CD4-positive, CD25-positive, alpha-beta regulatory T cell (primary cell): ENCODE measurements around the gene STARD13. TPM values are rescaled to one million over a fixed set of nuclear protein-coding genes. Genes with fewer than 3 reads are reported as not detected.

Experiments
- ATAC-seq, 2 donors: fragments of 150-1000 bp; cut with Tn5 transposase; one replicate each; pipeline ENCODE4 v1.10.0; 2021; ENCODE audit warnings: low read depth in 2 of 2, moderate number of reproducible peaks in 2 of 2, moderate library complexity in 1 of 2
- DNase-seq, 3 donors: peaks; one replicate each; pipeline versions ENCODE4 v3.0.0 to v3.0.0-alpha.2; 2012 to 2022; ENCODE audit warnings: mixed read lengths in 1 of 3
- H3K27ac ChIP-seq: one replicate; pipeline ENCODE4 v1.7.0; 2013; ENCODE audit warnings: mild to moderate bottlenecking, low read length; ENCODE audit not compliant: insufficient read depth, poor library complexity, severe bottlenecking
- H3K27me3 ChIP-seq: one replicate; pipeline ENCODE4 v1.7.0; 2013; ENCODE audit warnings: low read length; ENCODE audit not compliant: control insufficient read depth, insufficient read depth
- H3K36me3 ChIP-seq: one replicate; pipeline ENCODE4 v1.7.0; 2013; ENCODE audit warnings: mild to moderate bottlenecking, low read length, moderate library complexity; ENCODE audit not compliant: control insufficient read depth, insufficient read depth
- H3K4me1 ChIP-seq: 2 replicates; pipeline ENCODE4 v1.7.0; 2013; ENCODE audit warnings: mild to moderate bottlenecking, low read length; ENCODE audit not compliant: insufficient read depth, control insufficient read depth, poor library complexity, severe bottlenecking
- H3K4me3 ChIP-seq: one replicate; pipeline ENCODE4 v1.7.0; 2013; ENCODE audit warnings: low read depth, mild to moderate bottlenecking, low read length, moderate library complexity
- H3K9me3 ChIP-seq, 2 experiments: 1 replicate in 1 of 2; 2 replicates in 1 of 2; pipeline ENCODE4 v1.7.0; 2013; ENCODE audit warnings: low read length in 2 of 2, mild to moderate bottlenecking in 1 of 2, moderate library complexity in 1 of 2; ENCODE audit not compliant: control insufficient read depth in 2 of 2
- H3K27ac Mint-ChIP-seq, 3 donors: one replicate each; pipeline ENCODE4 v1.8.0; 2020 to 2022; ENCODE audit warnings: mild to moderate bottlenecking in 3 of 3, mixed read lengths in 3 of 3, moderate library complexity in 2 of 3
- H3K27me3 Mint-ChIP-seq: one replicate; pipeline ENCODE4 v1.8.0; 2022; ENCODE audit warnings: mild to moderate bottlenecking, mixed read lengths
- H3K36me3 Mint-ChIP-seq: one replicate; pipeline ENCODE4 v1.8.0; 2020; ENCODE audit warnings: mixed read lengths
- H3K4me1 Mint-ChIP-seq, 4 donors: one replicate each; pipeline ENCODE4 v1.8.0; 2020 to 2022; ENCODE audit warnings: mixed read lengths in 4 of 4, mild to moderate bottlenecking in 1 of 4
- H3K4me3 Mint-ChIP-seq, 4 donors: one replicate each; pipeline ENCODE4 v1.8.0; 2020 to 2022; ENCODE audit warnings: mild to moderate bottlenecking in 4 of 4, mixed read lengths in 4 of 4, moderate library complexity in 3 of 4
- H3K9me3 Mint-ChIP-seq, 7 donors: one replicate each; pipeline ENCODE4 v1.8.0; 2020 to 2022; ENCODE audit warnings: mixed read lengths in 7 of 7, mild to moderate bottlenecking in 3 of 7, moderate library complexity in 2 of 7
- polyA plus RNA-seq, 4 donors: library from polyadenylated mRNA; unstranded; fragments of 300-500 nt; fragmentation: Illumina TruSeq; gene quantifications; one replicate each; pipeline ENCODE4 v1.2.3, GENCODE V29; 2021
- total RNA-seq: library from RNA; stranded (reverse); gene quantifications from one replicate; pipeline ENCODE4 v1.2.3, GENCODE V29; 2022

STARD13 gene
- total and polyA plus RNA-seq, 5 donors from 2014 or later = not detected

DNA sequence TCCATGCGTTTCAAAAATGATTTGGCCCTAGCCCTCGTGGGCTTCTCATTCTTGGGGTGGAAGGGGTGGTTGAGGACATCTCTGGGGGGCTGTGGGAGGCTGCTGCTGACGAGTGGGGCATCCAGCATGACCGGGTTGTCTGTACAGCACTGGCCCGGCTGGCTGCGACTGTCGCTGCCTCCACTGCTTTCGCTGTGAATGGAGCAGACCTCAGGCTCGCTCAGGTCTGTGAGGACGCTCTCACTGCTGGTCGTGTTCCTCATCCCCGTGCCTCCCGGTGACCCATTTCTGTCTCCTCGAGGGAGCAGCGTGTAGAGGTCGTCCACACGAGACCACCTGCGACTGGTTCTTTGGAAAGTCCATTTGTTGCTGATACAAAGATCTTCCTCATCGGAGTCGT, 155.7 kb downstream of the STARD13 start:
- Mint-ChIP-seq H3K4me1 (no peaks in the 10 kb centered on the region), H3K27ac (no peak overlapping the region), H3K27me3 (peaks cover 5% of the 10 kb centered on the region), H3K36me3 (no peaks in the 10 kb centered on the region), H3K4me3 (no peak overlapping the region), H3K9me3 (peaks cover 0 to 5% (median 0%) of the 10 kb centered on the region in 7 donors)
- no peak overlapping the region for H3K27ac ChIP-seq
- DNase-seq (no peak), ATAC-seq (no peak)
- no peak overlapping the region for H3K4me3 ChIP-seq
- H3K9me3 ChIP-seq = no peaks in the 10 kb centered on the region
- no peaks in the 10 kb centered on the region for H3K27me3 ChIP-seq
- no peaks in the 10 kb centered on the region for H3K36me3 ChIP-seq
- no peaks in the 10 kb centered on the region for H3K4me1 ChIP-seq

DNA sequence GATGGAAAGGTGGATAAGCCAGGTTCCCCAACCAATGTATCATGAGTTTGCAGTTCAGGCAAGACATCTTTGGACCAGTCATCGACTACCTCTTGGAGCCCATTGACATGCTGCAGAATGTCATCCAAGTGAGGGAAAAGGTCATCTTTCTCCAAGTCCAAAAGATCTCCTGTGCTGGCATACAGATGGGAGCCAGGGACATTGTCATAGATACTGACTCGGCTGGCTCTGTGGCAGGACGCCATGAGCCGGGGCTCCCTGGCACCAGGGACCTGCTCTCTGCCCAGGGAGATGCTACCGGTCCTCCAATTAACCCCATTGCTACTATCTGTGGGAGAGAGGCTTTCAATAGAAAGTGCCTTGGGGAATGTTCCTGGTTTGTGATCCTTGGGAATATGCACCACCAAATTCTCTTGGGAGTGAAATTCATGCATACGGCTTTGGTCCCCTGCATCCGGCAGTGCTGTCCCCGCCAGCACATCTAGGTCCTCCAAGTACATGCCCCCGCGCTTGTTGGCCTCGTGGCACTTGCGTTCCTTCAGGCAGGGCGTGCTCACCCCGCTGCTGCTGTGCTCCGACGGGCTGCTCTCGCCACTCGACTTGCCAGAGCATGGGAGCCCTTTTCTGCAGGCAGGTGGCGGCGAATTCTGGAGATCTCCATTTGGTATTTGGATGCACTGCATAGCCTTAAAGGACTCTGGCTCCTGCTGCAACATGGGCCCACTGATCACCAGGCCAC, 156.3 kb downstream of the STARD13 start:
- Mint-ChIP-seq H3K27me3 (peaks cover 5% of the 10 kb centered on the region), H3K36me3 (no peaks in the 10 kb centered on the region), H3K4me3 (no peak overlapping the region), H3K4me1 (no peaks in the 10 kb centered on the region), H3K9me3 (peaks cover 0 to 5% (median 0%) of the 10 kb centered on the region in 7 donors), H3K27ac (no peak overlapping the region)
- Histone ChIP-seq H3K27me3 (no peaks in the 10 kb centered on the region), H3K4me1 (no peaks in the 10 kb centered on the region), H3K4me3 (no peak overlapping the region), H3K9me3 (no peaks in the 10 kb centered on the region), H3K27ac (no peak overlapping the region), H3K36me3 (no peaks in the 10 kb centered on the region)
- DNase-seq = no peak
- ATAC-seq = no peak

DNA sequence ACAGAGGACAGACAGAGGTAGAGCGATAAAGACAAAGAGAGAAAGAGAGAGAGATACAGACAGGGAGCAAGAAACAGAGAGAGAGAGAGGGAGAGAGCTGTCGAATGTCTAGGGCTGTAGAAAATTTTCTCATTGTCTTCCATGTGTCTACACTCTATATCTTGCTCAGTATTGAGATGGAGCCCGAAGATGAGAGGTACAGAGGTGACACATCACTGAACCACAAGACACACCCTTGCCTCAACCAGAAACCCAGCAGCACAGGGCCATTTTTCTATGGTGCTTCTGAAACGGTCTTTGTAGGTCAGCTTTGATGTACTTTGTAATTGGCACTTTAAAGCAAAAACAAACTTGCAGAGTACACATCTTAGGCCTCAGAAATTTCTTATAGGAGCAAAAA, 157.4 kb downstream of the STARD13 start:
- no peaks in the 10 kb centered on the region for H3K36me3 Mint-ChIP-seq
- H3K9me3 Mint-ChIP-seq = peaks cover 0 to 3% (median 0%) of the 10 kb centered on the region in 7 donors
- H3K27ac ChIP-seq = no peak overlapping the region

DNA sequence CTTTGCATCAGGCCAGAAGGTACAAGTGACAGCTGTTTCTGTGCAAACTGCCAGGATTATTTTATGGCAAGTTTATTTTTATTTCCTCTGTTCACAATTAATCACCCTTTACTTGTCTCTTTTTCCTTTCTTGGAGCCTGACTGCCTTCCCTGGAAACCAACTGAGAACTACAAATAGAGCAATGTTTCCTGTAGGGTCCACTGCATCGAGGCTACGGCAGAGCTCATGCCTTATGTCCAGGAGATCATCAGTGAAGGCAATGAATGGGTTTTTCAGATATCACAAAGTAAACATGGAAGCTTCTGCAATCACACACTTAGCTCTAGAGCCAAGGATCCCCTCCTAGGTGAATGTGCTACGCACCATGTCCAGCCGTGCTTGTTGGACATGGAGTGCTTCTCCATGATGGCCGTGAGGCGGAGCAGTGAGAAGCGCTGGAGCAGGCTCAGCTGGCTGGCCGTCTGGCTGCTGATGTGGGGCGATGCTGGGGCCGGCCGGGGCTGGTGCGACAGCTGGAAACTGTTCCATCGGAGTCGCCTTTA, 158.5 kb downstream of the STARD13 start:
- H3K36me3 ChIP-seq = no peaks in the 10 kb centered on the region
- no peak for DNase-seq
- peaks cover 5% of the 10 kb centered on the region for H3K27me3 Mint-ChIP-seq
- H3K27ac Mint-ChIP-seq = no peak overlapping the region
- no peak for ATAC-seq
- H3K27me3 ChIP-seq = no peaks in the 10 kb centered on the region
- no peak overlapping the region for H3K4me3 ChIP-seq
- H3K4me3 Mint-ChIP-seq = no peak overlapping the region
- H3K4me1 Mint-ChIP-seq = no peaks in the 10 kb centered on the region
- peaks cover 0 to 3% (median 0%) of the 10 kb centered on the region in 7 donors for H3K9me3 Mint-ChIP-seq
- H3K4me1 ChIP-seq = no peaks in the 10 kb centered on the region
- no peaks in the 10 kb centered on the region for H3K36me3 Mint-ChIP-seq
- H3K27ac ChIP-seq = no peak overlapping the region
- H3K9me3 ChIP-seq = no peaks in the 10 kb centered on the region

More for the DNA sequence above, 157.4 kb downstream of the STARD13 start:
- no peak for ATAC-seq
- Mint-ChIP-seq H3K4me3 (no peak overlapping the region), H3K27me3 (peaks cover 5% of the 10 kb centered on the region), H3K4me1 (no peaks in the 10 kb centered on the region), H3K27ac (no peak overlapping the region)
- H3K4me1 ChIP-seq = no peaks in the 10 kb centered on the region
- H3K36me3 ChIP-seq = no peaks in the 10 kb centered on the region
- no peaks in the 10 kb centered on the region for H3K27me3 ChIP-seq
- DNase-seq = peak in 1 of 3 donors; percentile 17
- H3K4me3 ChIP-seq = no peak overlapping the region
- no peaks in the 10 kb centered on the region for H3K9me3 ChIP-seq

DNA sequence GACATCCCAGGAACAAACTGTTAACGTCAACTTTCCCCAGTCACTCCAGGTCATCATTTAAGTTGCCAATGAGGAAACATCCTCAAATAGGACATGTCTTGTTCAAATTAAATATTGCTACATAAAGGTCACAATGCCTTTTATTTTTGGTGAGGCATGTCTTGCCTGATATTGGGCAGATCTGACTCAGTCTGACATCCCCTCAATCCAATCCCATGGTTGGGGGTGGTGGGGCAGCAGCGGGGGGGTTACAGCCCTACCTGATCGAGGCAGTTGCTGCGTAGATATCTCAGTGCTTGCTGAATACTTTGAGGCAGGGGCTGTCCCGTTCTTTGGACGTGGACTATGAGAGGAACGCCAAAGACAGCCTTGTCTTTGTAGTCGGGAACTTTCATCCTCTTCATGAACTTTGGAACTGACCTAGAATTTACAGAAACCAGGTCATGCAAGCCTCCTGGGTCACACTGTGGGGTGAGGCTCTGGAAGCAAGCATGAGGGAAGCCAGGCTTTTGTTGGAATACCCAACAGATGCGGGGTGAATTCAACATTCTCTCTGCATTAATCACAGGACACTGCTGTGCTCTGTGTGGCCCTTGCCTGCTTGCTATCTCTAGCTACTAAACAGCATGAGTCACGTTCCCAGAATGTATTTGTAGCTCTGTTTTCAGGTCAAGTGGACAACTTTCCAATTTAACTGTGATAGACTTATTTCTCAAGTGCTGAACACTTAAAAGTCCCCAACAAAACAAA, 159.6 kb downstream of the STARD13 start:
- no peak for ATAC-seq
- DNase-seq = no peak
- H3K4me1 ChIP-seq = no peaks in the 10 kb centered on the region
- Mint-ChIP-seq H3K36me3 (no peaks in the 10 kb centered on the region), H3K27ac (no peak overlapping the region), H3K9me3 (peaks cover 0 to 3% (median 0%) of the 10 kb centered on the region in 7 donors), H3K4me1 (no peaks in the 10 kb centered on the region), H3K27me3 (peaks cover 5% of the 10 kb centered on the region), H3K4me3 (no peak overlapping the region)
- H3K27me3 ChIP-seq = no peaks in the 10 kb centered on the region
- H3K9me3 ChIP-seq = no peaks in the 10 kb centered on the region
- H3K36me3 ChIP-seq = no peaks in the 10 kb centered on the region
- H3K27ac ChIP-seq = no peak overlapping the region
- H3K4me3 ChIP-seq = no peak overlapping the region

DNA sequence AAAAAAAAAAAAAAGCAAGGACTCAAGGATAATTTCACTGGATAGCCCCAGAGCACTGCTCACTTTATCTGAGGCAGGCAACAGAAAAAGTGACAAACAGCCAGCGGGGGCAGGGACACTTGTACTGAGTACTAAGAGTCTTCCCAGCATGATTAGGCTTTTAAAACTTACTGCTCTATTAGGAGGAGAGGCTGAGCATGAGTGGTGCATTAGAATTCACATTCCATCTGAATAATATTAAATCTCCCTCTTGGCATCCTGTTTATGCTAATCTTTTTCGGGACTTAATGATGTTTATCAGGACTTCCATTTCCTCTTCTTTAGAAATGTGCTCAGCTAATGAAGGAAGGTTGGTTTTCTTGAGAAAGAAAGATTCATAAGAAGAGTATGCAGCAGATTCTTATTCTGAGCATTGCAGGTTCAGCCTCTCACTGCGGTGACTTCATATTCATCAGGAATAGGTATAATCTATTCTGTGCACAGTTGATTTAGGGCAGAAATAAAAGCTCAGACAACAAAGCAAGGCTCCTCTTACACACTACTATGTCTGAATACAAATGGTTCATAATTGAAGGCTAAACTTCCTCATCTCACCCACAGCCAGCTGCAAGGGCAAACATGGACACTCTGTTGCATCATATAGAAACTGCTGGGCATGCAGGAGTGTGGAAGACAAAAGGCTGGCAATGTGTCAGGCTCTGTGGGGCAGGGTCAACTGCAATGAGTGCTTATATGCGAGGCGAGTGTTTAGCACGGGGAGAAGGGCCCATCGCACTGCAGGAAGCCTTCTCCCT, 162.3 kb downstream of the STARD13 start:
- no peaks in the 10 kb centered on the region for H3K9me3 ChIP-seq
- no peak overlapping the region for H3K27ac Mint-ChIP-seq

DNA sequence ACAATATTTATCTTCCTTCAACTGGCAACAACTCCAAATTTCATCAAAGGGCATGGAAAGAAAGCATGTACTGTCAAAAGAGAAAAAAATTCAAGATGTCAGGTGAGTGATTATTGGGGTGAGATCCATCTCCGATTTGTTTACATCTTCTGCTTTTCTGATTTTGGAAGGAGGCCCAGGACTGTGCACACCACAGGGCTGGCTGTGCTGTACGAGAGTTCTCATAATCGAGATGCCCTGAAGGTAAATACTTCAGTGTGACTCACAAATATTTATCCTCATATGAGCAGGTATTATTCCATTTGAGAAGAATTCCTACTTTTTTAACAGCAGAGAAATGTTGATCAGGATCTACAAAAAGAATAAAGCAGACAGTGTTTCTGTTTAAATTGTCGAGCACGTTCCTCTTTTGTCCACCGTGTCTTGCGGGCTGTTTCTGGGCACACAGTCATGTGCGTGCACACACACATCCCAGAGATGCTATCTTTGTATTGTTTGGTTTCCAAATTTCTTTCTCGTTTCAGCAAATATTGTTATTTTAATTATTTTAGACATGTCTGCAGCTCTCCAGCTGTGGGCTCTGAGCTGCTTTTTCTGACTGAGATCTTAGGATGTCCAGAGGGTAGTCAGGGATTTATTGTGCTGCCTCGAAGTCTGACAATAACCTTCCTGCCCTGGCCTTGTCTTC, 165.6 kb downstream of the STARD13 start:
- no peaks in the 10 kb centered on the region for H3K36me3 Mint-ChIP-seq
- Histone ChIP-seq H3K27ac (no peak overlapping the region), H3K36me3 (no peaks in the 10 kb centered on the region), H3K4me1 (no peaks in the 10 kb centered on the region), H3K4me3 (no peak overlapping the region), H3K9me3 (no peaks in the 10 kb centered on the region), H3K27me3 (no peaks in the 10 kb centered on the region)
- no peaks in the 10 kb centered on the region for H3K4me1 Mint-ChIP-seq
- peaks cover 6% of the 10 kb centered on the region for H3K27me3 Mint-ChIP-seq
- peaks cover 0 to 2% (median 0%) of the 10 kb centered on the region in 7 donors for H3K9me3 Mint-ChIP-seq
- DNase-seq (no peak), ATAC-seq (no peak)
- no peak overlapping the region for H3K4me3 Mint-ChIP-seq
- H3K27ac Mint-ChIP-seq = no peak overlapping the region

More for the DNA sequence above, 162.3 kb downstream of the STARD13 start:
- no peak overlapping the region for H3K4me3 Mint-ChIP-seq
- H3K4me1 Mint-ChIP-seq = no peaks in the 10 kb centered on the region
- DNase-seq (no peak), ATAC-seq (no peak)
- Histone ChIP-seq H3K36me3 (no peaks in the 10 kb centered on the region), H3K4me3 (no peak overlapping the region), H3K4me1 (no peaks in the 10 kb centered on the region), H3K27me3 (no peaks in the 10 kb centered on the region), H3K27ac (no peak overlapping the region)
- H3K36me3 Mint-ChIP-seq = no peaks in the 10 kb centered on the region
- no peaks in the 10 kb centered on the region for H3K27me3 Mint-ChIP-seq
- H3K9me3 Mint-ChIP-seq = peaks cover 0 to 2% (median 0%) of the 10 kb centered on the region in 7 donors
